ENCODE results near the gene HPSE2. TPM values are rescaled to one million over a fixed set of nuclear protein-coding genes. Genes with fewer than 3 reads are reported as not detected.

Gene HPSE2
- total and polyA plus RNA-seq, 2 of the 13 experiments (the other 11 are each of a cell fraction or from before 2014, with no cell fraction given), result 0.01 TPM; not detected in 1

DNA sequence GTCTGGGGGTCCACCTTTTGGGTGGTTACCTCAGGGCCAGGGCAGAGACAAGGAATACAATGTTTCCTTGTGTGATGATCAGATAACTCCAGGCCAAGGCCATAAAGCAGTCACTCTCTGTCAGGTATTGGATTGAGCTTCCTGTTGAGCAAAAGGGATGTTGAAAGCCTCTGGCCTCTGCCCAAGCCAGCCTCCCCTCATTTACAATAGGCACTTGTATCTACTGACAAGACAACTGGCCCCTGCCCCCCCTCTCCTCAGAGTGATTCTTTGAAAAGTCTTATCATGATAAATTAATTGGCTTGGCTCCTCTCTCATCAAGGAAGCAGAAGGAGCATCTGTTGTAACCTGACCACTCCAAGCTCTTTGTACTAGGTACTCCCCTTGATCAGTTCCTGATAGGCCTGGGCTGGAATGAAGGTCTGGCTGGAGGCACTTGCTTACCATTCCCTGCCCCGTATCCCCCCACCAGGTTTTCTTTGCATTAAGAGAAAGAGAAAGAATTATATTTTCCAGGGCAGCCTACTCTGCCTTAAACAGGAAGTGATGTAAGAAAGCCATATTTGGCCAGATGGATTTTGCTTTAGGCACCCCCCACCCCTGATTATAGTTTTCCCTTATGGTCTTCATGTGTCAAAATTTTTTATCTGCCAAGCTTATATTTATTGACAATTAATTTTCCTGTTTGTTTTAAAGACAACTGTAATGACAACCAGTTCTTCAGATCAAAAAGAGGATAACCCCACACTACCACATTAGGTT, 746.8 kb downstream of the HPSE2 start (continued):
- TF ChIP-seq TFAP4 (IDR thresholded peaks at IDR 0.05; ENCODE audit: borderline replicate concordance, low read depth), result no peak
- TF ChIP-seq ZSCAN30 (CRISPR knock-in tag; IDR thresholded peaks at IDR 0.05), result no peak
- peak; percentile 89 for TF ChIP-seq ARID5B (CRISPR knock-in tag; IDR thresholded peaks at IDR 0.05)
- TF ChIP-seq ZFX (CRISPR knock-in tag; IDR thresholded peaks at IDR 0.05; ENCODE audit: low read depth), result 0 out of 2 replicates have a peak, but pooled peaks have one; percentile 23
- TF ChIP-seq ZNF383 (CRISPR knock-in tag; IDR thresholded peaks at IDR 0.05; ENCODE audit: borderline replicate concordance), result no peak
- TF ChIP-seq, protein P1, sequence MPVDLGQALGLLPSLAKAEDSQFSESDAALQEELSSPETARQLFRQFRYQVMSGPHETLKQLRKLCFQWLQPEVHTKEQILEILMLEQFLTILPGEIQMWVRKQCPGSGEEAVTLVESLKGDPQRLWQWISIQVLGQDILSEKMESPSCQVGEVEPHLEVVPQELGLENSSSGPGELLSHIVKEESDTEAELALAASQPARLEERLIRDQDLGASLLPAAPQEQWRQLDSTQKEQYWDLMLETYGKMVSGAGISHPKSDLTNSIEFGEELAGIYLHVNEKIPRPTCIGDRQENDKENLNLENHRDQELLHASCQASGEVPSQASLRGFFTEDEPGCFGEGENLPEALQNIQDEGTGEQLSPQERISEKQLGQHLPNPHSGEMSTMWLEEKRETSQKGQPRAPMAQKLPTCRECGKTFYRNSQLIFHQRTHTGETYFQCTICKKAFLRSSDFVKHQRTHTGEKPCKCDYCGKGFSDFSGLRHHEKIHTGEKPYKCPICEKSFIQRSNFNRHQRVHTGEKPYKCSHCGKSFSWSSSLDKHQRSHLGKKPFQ (CRISPR knock-in tag; IDR thresholded peaks at IDR 0.05; ENCODE audit: insufficient replicate concordance), result no peak
- TF ChIP-seq AHDC1 (CRISPR knock-in tag; IDR thresholded peaks at IDR 0.05; ENCODE audit: borderline replicate concordance), result 0 out of 2 replicates have a peak, but pooled peaks have one; percentile 44
- peak; percentile 67; the same call in 1 of the 2 replicates for TF ChIP-seq ZNF644 (CRISPR knock-in tag; IDR thresholded peaks at IDR 0.05; ENCODE audit: low read depth)
- TF ChIP-seq HNF4A (CRISPR knock-in tag; IDR thresholded peaks at IDR 0.05), result peak; percentile 38; the same call in 1 of the 2 replicates
- TF ChIP-seq ETV5 (CRISPR knock-in tag; IDR thresholded peaks at IDR 0.05; ENCODE audit: borderline replicate concordance), result peak; percentile 77; the same call in 1 of the 2 replicates
- TF ChIP-seq CHD2 (IDR thresholded peaks at IDR 0.05; ENCODE audit: low read depth, low read length), result no peak
- TF ChIP-seq SRF (IDR thresholded peaks at IDR 0.05; ENCODE audit: low read depth, low read length), result peak; percentile 92
- TF ChIP-seq TFE3 (CRISPR knock-in tag; IDR thresholded peaks at IDR 0.05), result 0 out of 2 replicates have a peak, but pooled peaks have one; percentile 13
- TF ChIP-seq NFATC3 (CRISPR knock-in tag; IDR thresholded peaks at IDR 0.05), result no peak
